Lower leg skin (tissue), 4 donors: ENCODE measurements around the gene LEFTY1. TPM values are rescaled to one million over a fixed set of nuclear protein-coding genes. Genes with fewer than 3 reads are reported as not detected.
"Not testable (repeated sequence)": the region's sequence is repeated elsewhere in the genome, so short reads cannot be mapped to it uniquely, and the experiment has no call there.

ENCODE experiments used
- DNase-seq, 2 donors: peaks; one replicate each; pipeline ENCODE4 v3.0.0-alpha.2; 2019; ENCODE audit warnings: low spot score in 2 of 2
- H3K4me3 ChIP-seq: fragments of 200-600 bp; sonication (generic); 2 replicates; pipeline ENCODE4 v1.5.1; 2017; ENCODE audit warnings: mild to moderate bottlenecking, low read depth; ENCODE audit not compliant: poor library complexity, severe bottlenecking
- POLR2A ChIP-seq, 2 donors: fragments of 450-650 bp; IDR thresholded peaks; one replicate each; pipeline ENCODE4 v1.6.1; 2016 to 2017; ENCODE audit warnings: antibody characterized with exemption in 2 of 2, mild to moderate bottlenecking in 1 of 2, moderate library complexity in 1 of 2
- WGBS, 2 donors: methylation state at CpG; one replicate each; pipeline ENCODE4 v1.1.5; 2018; 5-methylcytosine and 5-hydroxymethylcytosine counted together
- intact Hi-C: fragments of 100-400 bp; cut with DNase I; formaldehyde crosslinking; loops from one replicate; pipeline ENCODE4 v1.15.0; 2023; ENCODE audit warnings: low total_unique reads
- total RNA-seq, 4 donors: library from RNA; depleted of rRNA; stranded (reverse); fragments of >200 nt; gene quantifications; one replicate each; pipeline ENCODE4 v1.1.0, GENCODE V29; 2016
- TF ChIP-seq, protein P1 (sequence below), 3 donors: fragments of 450-650 bp; IDR thresholded peaks; one replicate each; pipeline ENCODE4 v1.5.1; 2016; ENCODE audit warnings: antibody characterized with exemption in 3 of 3, mild to moderate bottlenecking in 3 of 3, moderate library complexity in 2 of 3

Gene LEFTY1
- total RNA-seq, 4 donors from 2014 or later = 0.19 to 1.2 (median 0.39) TPM; not detected in 1

DNA sequence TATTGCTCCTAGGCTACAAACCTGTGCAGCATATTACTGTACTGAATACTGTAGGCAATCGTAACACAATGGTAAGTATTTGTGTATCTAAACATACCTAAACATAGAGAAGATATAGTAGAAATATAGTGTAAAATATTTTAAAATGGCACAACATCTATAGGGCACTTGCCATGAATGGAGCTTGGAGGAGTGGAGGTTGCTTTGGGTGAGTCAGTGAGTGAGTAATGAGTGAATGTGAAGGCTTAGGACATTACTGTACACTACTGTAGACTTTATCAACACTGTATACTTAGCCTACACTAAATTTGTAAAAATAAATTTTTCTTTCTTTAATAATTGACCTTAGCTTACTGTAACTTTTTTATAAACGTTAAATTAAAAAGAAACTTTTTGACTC, 44.1 kb upstream of the LEFTY1 start:
- no peak for TF ChIP-seq POLR2A (IDR thresholded peaks at IDR 0.05)
- TF ChIP-seq, protein P1, sequence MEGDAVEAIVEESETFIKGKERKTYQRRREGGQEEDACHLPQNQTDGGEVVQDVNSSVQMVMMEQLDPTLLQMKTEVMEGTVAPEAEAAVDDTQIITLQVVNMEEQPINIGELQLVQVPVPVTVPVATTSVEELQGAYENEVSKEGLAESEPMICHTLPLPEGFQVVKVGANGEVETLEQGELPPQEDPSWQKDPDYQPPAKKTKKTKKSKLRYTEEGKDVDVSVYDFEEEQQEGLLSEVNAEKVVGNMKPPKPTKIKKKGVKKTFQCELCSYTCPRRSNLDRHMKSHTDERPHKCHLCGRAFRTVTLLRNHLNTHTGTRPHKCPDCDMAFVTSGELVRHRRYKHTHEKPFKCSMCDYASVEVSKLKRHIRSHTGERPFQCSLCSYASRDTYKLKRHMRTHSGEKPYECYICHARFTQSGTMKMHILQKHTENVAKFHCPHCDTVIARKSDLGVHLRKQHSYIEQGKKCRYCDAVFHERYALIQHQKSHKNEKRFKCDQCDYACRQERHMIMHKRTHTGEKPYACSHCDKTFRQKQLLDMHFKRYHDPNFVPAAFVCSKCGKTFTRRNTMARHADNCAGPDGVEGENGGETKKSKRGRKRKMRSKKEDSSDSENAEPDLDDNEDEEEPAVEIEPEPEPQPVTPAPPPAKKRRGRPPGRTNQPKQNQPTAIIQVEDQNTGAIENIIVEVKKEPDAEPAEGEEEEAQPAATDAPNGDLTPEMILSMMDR (IDR thresholded peaks at IDR 0.05) = no peak
- DNase-seq = no peak
- WGBS, 2 donors = 91 to 93% methylated on average over 2 of the region's 2 CpGs
- H3K4me3 ChIP-seq = no peak overlapping the region
- intact Hi-C loops = no loop called here

DNA sequence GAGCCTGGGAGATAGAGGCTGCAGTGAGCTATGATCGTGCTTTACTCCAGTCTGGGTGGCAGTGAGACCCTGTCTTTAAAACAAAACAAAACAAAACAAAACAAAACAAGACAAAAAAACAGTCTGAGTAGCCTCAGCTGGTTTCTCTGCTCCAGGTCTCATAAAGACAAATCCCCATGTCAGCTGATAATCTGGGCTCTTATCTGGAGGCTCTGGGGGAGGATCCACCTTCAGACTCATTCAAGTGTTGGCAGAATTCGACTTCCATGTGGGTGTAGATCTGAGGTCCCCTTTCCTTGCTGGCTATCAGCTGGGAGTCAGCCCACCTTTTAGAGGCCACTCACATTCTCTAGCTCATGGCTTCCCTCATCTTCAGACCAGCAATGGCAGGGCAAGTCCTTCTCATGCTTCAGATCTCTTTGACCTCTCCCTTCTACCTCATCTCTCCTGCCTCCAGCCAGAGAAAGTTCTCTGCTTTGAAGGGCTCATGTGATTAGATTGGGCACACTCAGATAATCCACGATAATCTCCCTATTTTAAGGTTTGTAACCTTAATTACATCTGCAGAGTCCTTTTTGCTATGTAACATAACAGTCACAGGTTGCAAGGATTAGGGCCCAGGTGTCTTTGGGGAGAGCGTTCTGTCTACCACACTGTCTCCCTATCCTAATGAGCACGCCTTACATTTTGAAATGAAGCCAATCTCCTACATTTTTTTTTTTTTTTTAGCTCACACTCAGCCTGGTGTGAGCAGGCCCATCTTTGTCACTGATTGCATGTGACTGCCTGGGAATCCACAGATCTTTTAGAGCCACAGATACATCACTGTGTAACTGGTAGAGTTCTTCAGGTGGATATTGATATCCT, 42.6 kb upstream of the LEFTY1 start:
- intact Hi-C loops = no loop called here
- 84 to 87% methylated on average over 5 of the region's 5 CpGs for WGBS, 2 donors
- H3K4me3 ChIP-seq = no peak overlapping the region
- TF ChIP-seq, protein P1 (IDR thresholded peaks at IDR 0.05) = no peak
- no peak for TF ChIP-seq POLR2A (IDR thresholded peaks at IDR 0.05)
- no peak for DNase-seq

DNA sequence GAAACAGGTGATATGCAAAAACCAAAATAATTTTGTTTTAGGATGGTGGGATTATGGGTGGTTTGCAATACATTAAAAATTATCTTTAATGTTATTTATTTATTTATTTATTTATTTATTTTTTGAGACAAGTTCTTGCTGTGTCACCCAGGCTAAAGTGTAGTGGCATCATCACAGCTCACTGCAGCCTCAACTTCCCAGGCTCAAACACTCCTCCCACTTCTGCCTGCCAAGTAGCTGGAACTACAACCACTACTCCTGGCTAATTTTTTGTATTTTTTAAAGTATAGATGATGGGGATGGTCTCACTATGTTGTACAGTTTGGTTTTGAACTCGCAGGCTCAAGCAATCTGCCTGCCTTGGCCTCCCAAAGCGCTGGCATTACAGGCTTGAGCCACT, 41.6 kb upstream of the LEFTY1 start:
- intact Hi-C loops = no loop called here

DNA sequence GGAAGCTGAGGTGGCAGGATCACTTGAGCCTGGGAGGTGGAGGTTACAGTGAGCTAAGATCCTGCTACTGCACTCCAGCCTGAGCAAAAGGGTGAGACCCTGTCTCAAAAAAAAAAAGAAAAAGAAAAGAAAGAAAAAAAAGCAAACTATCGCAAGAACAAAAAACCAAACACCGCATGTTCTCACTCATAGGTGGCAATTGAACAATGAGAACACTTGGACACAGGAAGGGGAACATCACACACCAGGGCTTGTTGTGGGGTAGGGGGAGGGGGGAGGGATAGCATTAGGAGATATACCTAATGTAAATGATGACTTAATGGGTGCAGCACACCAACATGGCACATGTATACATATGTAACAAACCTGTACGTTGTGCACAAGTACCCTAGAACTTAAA, 40.5 kb upstream of the LEFTY1 start:
- 89 to 93% methylated on average over 3 of the region's 3 CpGs for WGBS, 2 donors
- intact Hi-C loops, H3K4me3 ChIP-seq, DNase-seq: not testable (repeated sequence)

More for the DNA sequence above, 41.6 kb upstream of the LEFTY1 start:
- WGBS, 2 donors = 96 to 98% methylated on average over 2 of the region's 2 CpGs
- no peak for TF ChIP-seq POLR2A (IDR thresholded peaks at IDR 0.05)
- TF ChIP-seq, protein P1 (IDR thresholded peaks at IDR 0.05) = no peak
- H3K4me3 ChIP-seq = no peak overlapping the region
- no peak for DNase-seq

DNA sequence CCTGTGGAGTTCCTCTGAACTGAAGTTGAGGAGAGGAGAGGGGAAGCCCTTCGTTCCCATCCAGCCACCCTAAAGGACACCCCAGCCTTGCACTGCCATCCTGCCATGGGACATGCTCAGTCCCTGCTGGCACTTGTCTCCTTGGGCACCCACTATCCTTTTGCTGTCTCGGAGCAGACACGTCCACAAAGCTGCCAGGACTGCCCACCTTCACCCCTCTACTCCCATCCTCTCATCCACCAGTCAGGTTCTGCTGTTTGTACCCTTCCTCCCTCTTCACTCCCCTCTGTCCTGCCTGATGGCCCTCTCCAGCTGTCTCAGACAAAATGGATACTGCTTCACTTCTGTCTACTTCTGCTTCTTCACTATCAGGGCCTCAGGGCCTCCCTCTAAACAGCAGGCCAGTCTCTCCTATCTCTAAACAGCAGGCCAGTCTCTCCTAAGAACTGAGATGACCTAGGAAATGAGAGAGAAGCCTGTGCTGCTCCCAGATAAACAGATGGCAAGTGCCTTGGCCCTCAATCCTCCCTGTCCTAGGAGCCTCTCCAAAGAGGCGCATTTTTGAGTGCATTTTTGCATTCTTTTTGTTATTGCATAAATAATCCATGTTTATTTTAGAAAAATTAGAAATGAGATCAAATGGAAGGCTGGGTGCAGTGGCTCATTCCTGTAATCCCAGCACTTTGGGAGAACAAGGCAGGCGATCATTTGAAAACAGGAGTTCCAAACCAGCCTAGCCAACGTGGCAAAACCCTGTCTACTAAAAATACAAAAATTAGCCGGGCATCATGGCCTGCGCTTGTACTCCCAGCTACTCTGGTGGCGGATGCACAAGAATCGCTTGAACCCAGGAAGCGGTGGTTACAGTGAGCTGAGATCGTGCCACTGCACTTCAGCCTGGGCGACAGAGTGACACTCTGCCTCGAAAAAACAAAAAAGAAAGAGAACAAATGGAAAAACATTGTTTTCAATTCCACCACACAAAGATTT, 39.5 kb upstream of the LEFTY1 start:
- 80 to 82% methylated on average over 14 of the region's 14 CpGs for WGBS, 2 donors
- no peak overlapping the region for H3K4me3 ChIP-seq
- TF ChIP-seq, protein P1 (IDR thresholded peaks at IDR 0.05) = no peak
- no peak for TF ChIP-seq POLR2A (IDR thresholded peaks at IDR 0.05)
- intact Hi-C loops = no loop called here
- DNase-seq = no peak
